SK-N-MC (cell line): ENCODE measurements around the gene SPIRE1.

Experiments used
- EZH2 ChIP-seq: fragments of 200-600 bp; sonication (generic); IDR thresholded peaks from one replicate; pipeline ENCODE4 v1.6.1; 2017; ENCODE audit warnings: antibody characterized with exemption
- POLR2AphosphoS5 ChIP-seq: IDR thresholded peaks from 2 replicates; pipeline ENCODE4 v1.6.1; 2012; ENCODE audit warnings: mild to moderate bottlenecking, low read depth, low read length, borderline replicate concordance

GRCh38 chr18:12449051-12449785 lies 208.7 kb downstream of the SPIRE1 start:
- no peak for TF ChIP-seq POLR2AphosphoS5
- TF ChIP-seq EZH2: no peak
